HG03571 (cell line): ENCODE results near the gene SARS1.
"Not testable (repeated sequence)": the region's sequence is repeated elsewhere in the genome, so short reads cannot be mapped to it uniquely, and the experiment has no call there.

ENCODE experiments used
- ATAC-seq: cut with Tn5 transposase; IDR thresholded peaks from one replicate; pipeline ENCODE4 v1.9.1; 2021; ENCODE audit not compliant: unreplicated experiment

SARS1 gene

DNA sequence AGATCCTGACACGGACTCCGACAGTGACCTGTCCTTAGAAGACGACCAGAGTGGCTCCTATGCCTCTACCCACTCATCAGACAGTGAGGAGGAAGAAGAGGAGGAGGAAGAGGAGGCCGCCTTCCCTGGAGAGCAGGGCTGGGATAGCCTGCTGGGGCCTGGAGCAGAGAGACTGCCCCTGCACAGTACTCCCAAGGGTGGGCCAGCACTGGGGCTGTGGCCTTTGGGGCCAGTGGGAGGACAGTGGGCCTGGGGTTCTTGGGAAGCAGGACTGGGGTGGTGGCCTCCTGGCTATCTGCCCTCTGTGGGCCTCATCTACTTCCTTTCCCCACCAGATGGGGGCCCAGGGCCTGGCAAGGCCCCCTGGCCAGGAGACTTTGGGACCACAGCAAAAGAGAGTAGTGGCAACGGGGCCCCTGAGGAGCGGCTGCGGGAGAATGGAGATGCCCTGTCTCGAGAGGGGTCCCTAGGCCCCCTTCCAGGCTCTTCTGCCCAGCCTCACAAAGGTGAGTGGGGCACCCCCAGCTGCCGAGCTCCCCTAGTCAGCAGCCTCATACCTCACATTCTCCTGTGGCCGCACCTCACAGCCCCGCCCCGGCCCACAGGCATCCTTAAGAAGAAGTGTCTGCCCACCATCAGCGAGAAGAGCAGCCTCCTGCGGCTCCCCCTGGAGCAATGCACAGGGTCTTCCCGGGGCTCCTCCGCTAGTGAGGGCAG lies 59.3 kb downstream of the SARS1 start:
- no peak for ATAC-seq

DNA sequence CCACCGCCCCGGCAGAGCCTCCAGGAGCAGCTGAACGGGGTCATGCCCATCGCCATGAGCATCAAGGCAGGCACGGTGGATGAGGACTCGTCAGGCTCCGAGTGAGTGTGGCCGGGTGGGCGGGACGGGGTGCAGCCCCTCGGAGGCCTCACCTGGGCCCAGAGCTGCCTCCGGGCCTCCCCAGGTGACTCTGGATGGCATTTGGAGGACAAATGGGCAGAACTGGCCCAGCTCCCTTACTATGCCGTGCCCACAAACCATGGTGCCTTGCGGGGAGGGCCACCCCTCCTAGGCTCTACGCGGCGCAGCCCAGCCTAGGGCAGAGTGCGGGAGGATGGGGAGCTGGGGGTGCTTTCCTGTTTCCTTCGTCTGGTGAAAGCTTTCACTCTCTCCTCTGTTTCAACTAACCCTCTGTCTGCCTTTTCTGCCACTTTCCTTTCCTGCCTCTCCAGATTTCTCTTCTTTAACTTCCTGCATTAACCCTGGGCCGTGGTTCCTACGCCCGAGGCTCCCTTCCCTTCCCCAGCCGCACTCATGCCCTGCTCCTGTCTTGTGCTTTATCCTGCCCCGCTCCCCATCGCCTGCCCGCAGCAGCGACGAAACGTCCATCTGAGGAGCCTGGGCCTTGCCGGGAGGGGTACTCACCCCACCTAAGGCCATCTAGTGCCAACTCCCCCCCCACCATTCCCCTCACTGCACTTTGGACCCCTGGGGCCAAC lies 60.0 kb downstream of the SARS1 start:
- no peak for ATAC-seq

GRCh38 chr1:109274533-109275476 lies 61.1 kb downstream of the SARS1 start:
- ATAC-seq = no peak

- ATAC-seq = no peak
These were observed 62.1 kb downstream of the SARS1 start for GRCh38 chr1:109275706-109276345.

DNA sequence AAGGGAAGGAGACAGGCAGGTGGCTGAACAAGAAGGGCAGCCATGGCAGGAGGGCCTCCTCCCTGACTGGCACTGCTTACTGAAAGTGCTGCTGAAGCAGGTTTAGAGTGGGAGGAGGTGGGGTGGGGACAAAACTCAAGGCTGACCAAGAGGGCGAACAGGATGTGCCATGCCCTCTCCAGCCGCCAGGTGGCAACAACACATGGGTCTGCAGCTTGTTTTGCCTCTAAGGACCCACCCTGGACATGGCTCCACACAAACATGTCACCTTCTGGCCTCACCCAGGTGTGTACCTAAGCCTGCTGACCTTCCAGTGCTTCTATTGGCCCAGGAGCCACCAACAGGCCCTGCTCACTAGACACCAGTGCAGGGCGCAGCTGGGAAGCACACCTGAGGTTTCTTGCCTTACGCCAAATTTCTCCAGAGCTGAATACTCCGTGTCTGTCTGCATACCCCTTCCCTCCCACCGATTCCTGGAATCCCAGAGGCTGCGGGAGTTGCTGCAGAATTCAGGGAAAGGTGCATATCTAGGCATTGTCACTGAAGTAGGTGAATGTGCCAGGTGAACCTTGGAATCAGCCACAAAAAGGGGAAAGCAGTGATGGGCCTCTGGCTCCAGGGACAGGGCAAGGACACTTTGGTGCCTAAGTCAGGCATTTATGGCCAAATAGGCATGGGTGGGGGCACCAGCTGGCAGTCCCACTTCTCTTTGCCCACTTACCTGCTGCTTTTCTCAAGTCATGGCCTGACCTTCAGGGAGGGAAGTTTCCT lies 63.9 kb downstream of the SARS1 start:
- ATAC-seq = no peak

- ATAC-seq = no peak
These were observed 66.0 kb downstream of the SARS1 start for GRCh38 chr1:109279615-109280278.

DNA sequence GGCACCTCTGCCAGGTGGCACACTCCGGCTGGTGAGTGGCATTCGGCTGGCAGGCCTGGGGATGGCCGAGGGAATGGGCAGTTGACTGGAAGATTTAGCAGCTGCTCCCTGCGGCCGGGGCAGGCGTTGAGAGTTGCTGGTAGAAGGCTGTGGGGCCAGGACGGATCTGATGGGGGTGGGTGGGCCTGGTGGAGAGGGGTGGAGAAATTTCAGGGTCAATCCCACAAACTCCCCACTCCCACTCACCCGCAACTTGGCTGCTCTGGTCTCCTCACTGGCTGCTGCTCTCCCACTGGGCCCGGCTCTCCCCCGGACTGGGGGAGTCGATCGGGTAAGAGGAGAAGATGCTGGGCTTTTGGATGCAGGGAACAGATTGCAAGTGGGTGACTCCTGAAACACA lies 67.1 kb downstream of the SARS1 start:
- ATAC-seq = no peak

DNA sequence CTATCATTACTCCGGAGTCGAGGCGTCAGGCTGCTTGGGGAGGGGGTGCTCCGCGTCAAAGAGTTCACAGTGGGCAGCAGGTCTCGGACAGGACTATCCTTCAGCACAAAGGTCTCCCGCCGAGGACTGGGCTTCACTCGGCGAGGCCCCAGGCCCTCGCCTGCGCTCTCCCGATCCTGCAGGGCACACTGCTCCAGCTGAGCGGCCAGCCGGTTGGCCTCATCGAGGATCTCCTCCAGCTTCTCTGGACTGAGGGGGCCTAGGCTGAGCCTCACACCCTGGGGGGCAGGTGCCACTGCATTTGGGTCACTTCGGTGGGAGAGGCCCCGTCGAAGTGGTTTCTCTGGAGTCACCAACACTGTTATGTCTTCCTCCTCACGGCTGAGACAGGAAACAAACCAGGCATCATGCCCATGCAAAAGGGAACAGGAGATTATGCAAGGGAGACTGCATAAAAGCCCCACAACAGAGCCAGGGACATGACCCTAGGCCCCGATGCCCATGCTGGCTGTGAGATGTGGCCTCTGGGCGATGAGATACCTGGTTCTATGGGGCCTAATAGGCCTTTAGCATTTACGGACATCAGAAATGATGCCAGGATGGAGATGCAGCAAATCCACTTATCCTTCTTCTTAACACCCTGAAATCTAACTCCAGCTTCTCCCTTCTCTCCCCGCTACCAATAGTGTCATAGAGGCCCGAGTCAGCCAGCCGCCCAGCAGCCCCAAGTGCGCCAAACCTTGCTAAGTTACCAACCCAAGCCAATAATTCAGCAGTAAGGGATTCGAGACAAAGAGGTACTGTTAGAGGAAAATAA lies 68.2 kb downstream of the SARS1 start:
- no peak for ATAC-seq

GRCh38 chr1:109282497-109282951 lies 68.8 kb downstream of the SARS1 start:
- ATAC-seq = no peak

DNA sequence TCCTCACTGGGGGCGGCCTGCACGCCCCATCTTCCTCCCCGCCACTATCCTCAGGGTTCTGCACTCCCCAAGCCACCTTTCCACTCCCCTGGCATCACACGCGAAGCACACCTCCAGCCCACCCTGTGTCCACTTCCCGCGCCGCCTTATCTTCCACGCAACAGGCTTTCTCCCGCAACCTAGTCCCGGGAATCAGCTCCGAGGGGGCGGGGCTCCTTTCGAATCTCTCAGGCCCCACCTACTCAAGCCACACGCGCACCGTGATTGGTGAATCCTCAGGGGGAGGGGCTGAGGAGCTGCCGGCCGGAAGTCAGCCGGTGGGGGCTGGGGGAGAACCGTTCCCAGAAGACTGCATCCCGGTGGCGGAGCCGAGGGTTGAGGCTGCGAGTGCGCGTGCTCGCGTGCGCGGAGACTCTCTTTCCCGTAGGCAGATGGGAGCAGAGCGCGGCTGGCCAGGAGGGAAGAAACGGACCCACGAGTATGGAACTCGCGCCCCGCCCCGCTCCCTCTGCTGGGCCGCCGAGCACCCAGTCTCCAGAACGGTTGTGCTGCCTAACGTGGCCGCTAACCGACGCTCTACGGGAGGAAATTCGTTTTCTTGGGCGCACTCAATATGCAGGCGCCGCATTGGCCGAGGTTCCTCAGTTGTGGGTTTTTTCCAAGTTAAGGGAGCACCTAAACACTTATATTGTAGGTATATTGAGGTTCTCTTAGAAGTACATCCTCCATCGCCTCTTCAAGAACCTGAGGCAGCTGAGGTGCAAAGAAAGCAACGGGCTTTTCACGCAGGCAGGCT lies 69.4 kb downstream of the SARS1 start, which contains the start of gene PSRC1:
TSS of gene PSRC1 (minus strand) at position 194 of the 796 bp plus-strand sequence.
- ATAC-seq = peak; percentile 95

GRCh38 chr1:109283748-109284600 lies 70.3 kb downstream of the SARS1 start:
- peak; percentile 30 for ATAC-seq

DNA sequence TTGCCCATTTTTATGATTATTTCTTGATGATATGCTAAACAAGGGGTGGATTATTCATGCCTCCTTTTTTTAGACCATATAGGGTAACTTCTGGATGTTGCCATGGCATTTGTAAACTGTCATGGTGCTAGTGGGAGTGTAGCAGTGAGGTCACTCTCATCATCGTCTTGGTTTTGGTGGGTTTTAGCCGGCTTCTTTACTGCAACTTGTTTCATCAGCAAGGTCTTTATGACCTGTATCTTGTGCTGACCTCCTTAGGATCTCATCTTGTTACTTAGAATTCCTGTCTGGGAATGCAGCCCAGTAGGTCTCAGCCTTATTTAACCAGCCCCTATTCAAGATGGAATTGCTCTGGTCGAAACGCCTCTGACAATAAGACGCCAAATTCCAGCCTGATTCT lies 73.0 kb downstream of the SARS1 start:
- not testable (repeated sequence) for ATAC-seq
